HepG2 (cell line): ENCODE measurements around the gene IL1RAP. TPM values are rescaled to one million over a fixed set of nuclear protein-coding genes. Genes with fewer than 3 reads are reported as not detected.

Experiments used
- ATAC-seq: fragments of 200-7000 bp; cut with Tn5 transposase; 3 replicates; pipeline ENCODE4 v1.9.1; 2020; ENCODE audit warnings: mild to moderate bottlenecking, moderate library complexity
- BruUV-seq: library from RNA; stranded (reverse); fragments of 400-500 nt; replicated peaks from 2 replicates; lab custom pipeline; 2021; lab: Mats Ljungman, UMichigan
- CTCF ChIA-PET: fragments of 300-600 bp; formaldehyde crosslinking; extraction: SDS; loops from one replicate; lab custom pipeline; 2021; ENCODE audit warnings: low total read pairs, inconsistent platforms, low intra/inter-chr PET ratio; lab: Yijun Ruan, JAX
- POLR2A ChIA-PET: fragments of 350-600 bp; sonication (Branson Sonifier 250); formaldehyde crosslinking; loops from one replicate; lab custom pipeline; 2020; ENCODE audit warnings: antibody characterized with exemption, inconsistent platforms; lab: Yijun Ruan, JAX
- DNase-seq: peaks from one replicate; pipeline ENCODE4 v3.0.0-alpha.2; 2015; ENCODE audit warnings: low spot score
- FAIRE-seq: peaks from 3 replicates; lab custom pipeline; 2011; peaks lifted over from hg19 to GRCh38; lab: Jason Lieb, UNC
- H2AFZ ChIP-seq: one replicate; pipeline ENCODE4 v1.6.1; 2011; ENCODE audit warnings: low read length, inconsistent platforms
- H3K27ac ChIP-seq: fragments of 300-600 bp; 3 replicates; pipeline ENCODE4 v1.8.0; 2011; ENCODE audit warnings: mixed run types, mild to moderate bottlenecking, mixed read lengths, low read length, inconsistent platforms; ENCODE audit not compliant: insufficient read depth; ENCODE audit errors: extremely low read length
- H3K27me3 ChIP-seq, 2 experiments: fragments of 200-600 bp in 1 of 2; 2 replicates in 1 of 2; 3 replicates in 1 of 2; pipeline versions ENCODE4 v1.6.0 to v1.8.0; 2011; ENCODE audit warnings: low read length in 2 of 2, mild to moderate bottlenecking in 2 of 2, moderate library complexity in 2 of 2, inconsistent platforms in 1 of 2; ENCODE audit not compliant: insufficient read depth in 2 of 2, control insufficient read depth in 1 of 2
- H3K36me3 ChIP-seq, 2 experiments: fragments of 200-600 bp in 1 of 2; replicated peaks in 1 of 2; 2 replicates in 1 of 2; 3 replicates in 1 of 2; pipeline versions ENCODE4 v1.5.1 to v1.8.0; 2011; ENCODE audit warnings: low read length in 2 of 2, inconsistent platforms in 1 of 2; ENCODE audit not compliant: insufficient read depth in 2 of 2, control insufficient read depth in 1 of 2
- H3K4me1 ChIP-seq: 2 replicates; pipeline ENCODE4 v1.5.1; 2012; ENCODE audit warnings: low read length, inconsistent platforms; ENCODE audit not compliant: insufficient read depth
- H3K4me2 ChIP-seq: 2 replicates; pipeline ENCODE4 v1.6.0; 2011; ENCODE audit warnings: low read depth, low read length, inconsistent platforms
- H3K4me3 ChIP-seq, 3 experiments: fragments of 200-600 bp in 1 of 3; sonication (generic), shearing (Covaris generic) in 1 of 3; replicated peaks in 1 of 3; 2 replicates each; pipeline ENCODE4 v1.5.1; 2011 to 2016; ENCODE audit warnings: low read length in 3 of 3, inconsistent platforms in 2 of 3, low read depth in 2 of 3, mild to moderate bottlenecking in 2 of 3, control low read depth in 1 of 3, mixed read lengths in 1 of 3; ENCODE audit not compliant: insufficient read depth in 1 of 3
- H3K79me2 ChIP-seq: one replicate; pipeline ENCODE4 v1.6.1; 2011; ENCODE audit warnings: low read length, inconsistent platforms; ENCODE audit not compliant: insufficient read depth
- H3K9ac ChIP-seq: 2 replicates; pipeline ENCODE4 v1.6.0; 2011; ENCODE audit warnings: mild to moderate bottlenecking, low read depth, low read length, inconsistent platforms; ENCODE audit not compliant: insufficient read depth
- H3K9me3 ChIP-seq: 2 replicates; pipeline ENCODE4 v1.5.1; 2012; ENCODE audit warnings: mild to moderate bottlenecking, low read length
- H4K20me1 ChIP-seq: 2 replicates; pipeline ENCODE4 v1.6.0; 2011; ENCODE audit warnings: inconsistent platforms, mild to moderate bottlenecking, low read length, moderate library complexity; ENCODE audit not compliant: insufficient read depth
- ELF4 ChIP-seq: sonication (generic); formaldehyde crosslinking; IDR thresholded peaks from 2 replicates; pipeline ENCODE4 v1.5.0; 2020; ENCODE audit warnings: missing genetic modification reagents, mild to moderate bottlenecking, moderate library complexity, borderline replicate concordance
- HNRNPL ChIP-seq: fragments of 200-400 bp; formaldehyde crosslinking; IDR thresholded peaks from 2 replicates; pipeline ENCODE4 v1.6.1; 2017; ENCODE audit warnings: mild to moderate bottlenecking, low read depth, low read length
- JUN ChIP-seq: sonication (generic); formaldehyde crosslinking; IDR thresholded peaks from 2 replicates; pipeline ENCODE4 v1.4.0; 2020; ENCODE audit warnings: mild to moderate bottlenecking, missing genetic modification reagents
- MYNN ChIP-seq: sonication (generic); formaldehyde crosslinking; IDR thresholded peaks from 2 replicates; pipeline ENCODE4 v1.4.0; 2020; ENCODE audit warnings: mild to moderate bottlenecking, low read depth, missing genetic modification reagents
- PHF5A ChIP-seq: IDR thresholded peaks from one replicate; pipeline ENCODE4 v1.6.1; 2018; ENCODE audit warnings: low read depth, missing genetic modification reagents; ENCODE audit not compliant: unreplicated experiment
- RORA ChIP-seq: sonication (generic); formaldehyde crosslinking; IDR thresholded peaks from 2 replicates; pipeline ENCODE4 v1.5.0; 2020; ENCODE audit warnings: mild to moderate bottlenecking, missing genetic modification reagents, moderate library complexity
- STAG1 ChIP-seq: sonication (generic); formaldehyde crosslinking; IDR thresholded peaks from 2 replicates; pipeline ENCODE4 v1.4.0; 2020; ENCODE audit warnings: missing genetic modification reagents
- TOE1 ChIP-seq: sonication (generic); formaldehyde crosslinking; IDR thresholded peaks from 2 replicates; pipeline ENCODE4 v1.4.0; 2020; ENCODE audit warnings: mild to moderate bottlenecking, missing genetic modification reagents
- ZBTB42 ChIP-seq: sonication (generic); formaldehyde crosslinking; IDR thresholded peaks from 2 replicates; pipeline ENCODE4 v1.5.0; 2020; ENCODE audit warnings: mild to moderate bottlenecking, missing genetic modification reagents
- ZNF430 ChIP-seq: sonication (generic); formaldehyde crosslinking; IDR thresholded peaks from 2 replicates; pipeline ENCODE4 v1.9.0; 2021; ENCODE audit warnings: mild to moderate bottlenecking, missing genetic modification reagents
- ZNF790 ChIP-seq: sonication (generic); formaldehyde crosslinking; IDR thresholded peaks from 2 replicates; pipeline ENCODE4 v1.8.0; 2022; ENCODE audit warnings: missing genetic modification reagents, mild to moderate bottlenecking, borderline replicate concordance
- WGBS: methylation state at CpG from one replicate; pipeline ENCODE4 v1.1.6; 2017; ENCODE audit warnings: low lambda C conversion rate; 5-methylcytosine and 5-hydroxymethylcytosine counted together
- in situ Hi-C: cut with HindIII; loops from 2 replicates; pipeline ENCODE4 v1.10.0; 2017; ENCODE audit warnings: low pct_unique_long_range_greater_than_20kb; ENCODE audit not compliant: extremely low pct_ligation_motif_present
- intact Hi-C: fragments of 100-400 bp; cut with micrococcal nuclease; formaldehyde crosslinking; loops from one replicate; pipeline ENCODE4 v1.10.0; 2022; ENCODE audit not compliant: unreplicated experiment
- polyA plus RNA-seq, 8 experiments: library from polyadenylated mRNA; depleted of rRNA in 3 of 8; stranded (reverse) in 7 of 8; unstranded in 1 of 8; fragments of >200 nt; fragmentation: Illumina TruSeq in 4 of 8; extraction: Trizol in 4 of 8; gene quantifications; 2 replicates each; pipeline versions ENCODE4 v1.2.1 to v1.2.3, GENCODE V29; 2011 to 2016; ENCODE audit warnings: low read depth in 4 of 8, missing spikeins in 1 of 8, mixed read lengths in 1 of 8; ENCODE audit not compliant: insufficient read depth in 1 of 8
- total RNA-seq, 5 experiments: library from RNA; depleted of rRNA; stranded (reverse); fragments of >200 nt; fragmentation: Illumina TruSeq; extraction: Trizol; gene quantifications; 2 replicates each; pipeline ENCODE4 v1.2.3, GENCODE V29; 2016; ENCODE audit warnings: low read depth in 1 of 5
- TF ChIP-seq, protein P1 (sequence below): sonication (generic); formaldehyde crosslinking; IDR thresholded peaks from 2 replicates; pipeline ENCODE4 v1.4.0; 2020; ENCODE audit warnings: missing genetic modification reagents, low read depth, mild to moderate bottlenecking, borderline replicate concordance
- TF ChIP-seq, protein P2 (sequence below): sonication (generic); formaldehyde crosslinking; conservative IDR thresholded peaks from 2 replicates; pipeline ENCODE4 v1.4.0; 2020; ENCODE audit warnings: missing genetic modification reagents

IL1RAP gene
- total and polyA plus RNA-seq, 2 of the 13 experiments (the other 11 are each of a cell fraction or from before 2014, with no cell fraction given), result 18.3 to 54.9 TPM

- H3K4me1 ChIP-seq, result peaks cover 69% of the 10 kb centered on the region
- no peak overlapping the region for H3K9ac ChIP-seq
- intact Hi-C loops (no loop called here), in situ Hi-C loops (no loop called here)
- no peaks in the 10 kb centered on the region for H3K27me3 ChIP-seq
- ATAC-seq, result no peak
- no peak overlapping the region for H2AFZ ChIP-seq
- POLR2A ChIA-PET, result interaction anchor here (2.6 kb wide), 1 partner anchor 19 kb away, joined by 9 read pairs; no protein-coding TSS in a partner anchor
- H3K36me3 ChIP-seq, result peaks cover 4 to 7% of the 10 kb centered on the region in 2 experiments; a peak in 2 of 5 replicates
- CTCF ChIA-PET, result no interaction called here
- H3K9me3 ChIP-seq, result no peaks in the 10 kb centered on the region
- no TSS peak for BruUV-seq
- no peak overlapping the region for H3K4me3 ChIP-seq
- no peak for TF ChIP-seq PHF5A
- TF ChIP-seq ZBTB42 (CRISPR knock-in tag), result no peak
- TF ChIP-seq RORA, result no peak
- no peak for TF ChIP-seq ZNF430 (CRISPR knock-in tag)
- no peak for TF ChIP-seq HNRNPL
- TF ChIP-seq MYNN (CRISPR knock-in tag), result no peak
- TF ChIP-seq, protein P1, sequence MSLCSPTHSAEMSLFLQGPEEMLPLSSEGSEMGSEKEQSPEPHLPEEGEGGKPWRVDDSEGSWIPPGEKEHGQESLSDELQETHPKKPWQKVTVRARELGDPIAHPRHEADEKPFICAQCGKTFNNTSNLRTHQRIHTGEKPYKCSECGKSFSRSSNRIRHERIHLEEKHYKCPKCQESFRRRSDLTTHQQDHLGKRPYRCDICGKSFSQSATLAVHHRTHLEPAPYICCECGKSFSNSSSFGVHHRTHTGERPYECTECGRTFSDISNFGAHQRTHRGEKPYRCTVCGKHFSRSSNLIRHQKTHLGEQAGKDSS (CRISPR knock-in tag), result no peak
- no peak for TF ChIP-seq ELF4
- TF ChIP-seq, protein P2, sequence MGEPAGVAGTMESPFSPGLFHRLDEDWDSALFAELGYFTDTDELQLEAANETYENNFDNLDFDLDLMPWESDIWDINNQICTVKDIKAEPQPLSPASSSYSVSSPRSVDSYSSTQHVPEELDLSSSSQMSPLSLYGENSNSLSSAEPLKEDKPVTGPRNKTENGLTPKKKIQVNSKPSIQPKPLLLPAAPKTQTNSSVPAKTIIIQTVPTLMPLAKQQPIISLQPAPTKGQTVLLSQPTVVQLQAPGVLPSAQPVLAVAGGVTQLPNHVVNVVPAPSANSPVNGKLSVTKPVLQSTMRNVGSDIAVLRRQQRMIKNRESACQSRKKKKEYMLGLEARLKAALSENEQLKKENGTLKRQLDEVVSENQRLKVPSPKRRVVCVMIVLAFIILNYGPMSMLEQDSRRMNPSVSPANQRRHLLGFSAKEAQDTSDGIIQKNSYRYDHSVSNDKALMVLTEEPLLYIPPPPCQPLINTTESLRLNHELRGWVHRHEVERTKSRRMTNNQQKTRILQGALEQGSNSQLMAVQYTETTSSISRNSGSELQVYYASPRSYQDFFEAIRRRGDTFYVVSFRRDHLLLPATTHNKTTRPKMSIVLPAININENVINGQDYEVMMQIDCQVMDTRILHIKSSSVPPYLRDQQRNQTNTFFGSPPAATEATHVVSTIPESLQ (CRISPR knock-in tag), result no peak
- TF ChIP-seq ZNF790 (CRISPR knock-in tag), result no peak
- no peak for TF ChIP-seq JUN
- no peak for TF ChIP-seq TOE1 (CRISPR knock-in tag)
- TF ChIP-seq STAG1 (CRISPR knock-in tag), result no peak
- H3K27ac ChIP-seq, result peak overlapping the region; percentile 66
- H3K4me2 ChIP-seq, result no peak overlapping the region
- H4K20me1 ChIP-seq, result no peaks in the 10 kb centered on the region
- DNase-seq, result no peak
- no peak for FAIRE-seq
- H3K79me2 ChIP-seq, result peaks cover 69% of the 10 kb centered on the region
- WGBS, result 93% methylated on average over 13 of the region's 13 CpGs
Observed at GRCh38 chr3:190533511-190534281, 19.8 kb downstream of the IL1RAP start.
